Left renal cortex interstitium (tissue), 4 donors: ENCODE measurements around the gene NFATC2. TPM values are rescaled to one million over a fixed set of nuclear protein-coding genes. Genes with fewer than 3 reads are reported as not detected.
"Not testable (repeated sequence)": the region's sequence is repeated elsewhere in the genome, so short reads cannot be mapped to it uniquely, and the experiment has no call there.

Experiments used
- DNase-seq, 4 donors: peaks; one replicate each; pipeline ENCODE4 v3.0.0-alpha.2; 2013; ENCODE audit warnings: low read depth in 4 of 4, low spot score in 2 of 4, missing footprints in 1 of 4
- polyA plus RNA-seq, 4 donors: library from polyadenylated mRNA; unstranded; fragments of 120-200 nt; gene quantifications; one replicate each; pipeline ENCODE4 v1.2.1, GENCODE V29; 2013; ENCODE audit not compliant: insufficient read length in 4 of 4

Gene NFATC2
- polyA plus RNA-seq, 4 donors = 1.4 to 2.2 (median 2.0) TPM

DNA sequence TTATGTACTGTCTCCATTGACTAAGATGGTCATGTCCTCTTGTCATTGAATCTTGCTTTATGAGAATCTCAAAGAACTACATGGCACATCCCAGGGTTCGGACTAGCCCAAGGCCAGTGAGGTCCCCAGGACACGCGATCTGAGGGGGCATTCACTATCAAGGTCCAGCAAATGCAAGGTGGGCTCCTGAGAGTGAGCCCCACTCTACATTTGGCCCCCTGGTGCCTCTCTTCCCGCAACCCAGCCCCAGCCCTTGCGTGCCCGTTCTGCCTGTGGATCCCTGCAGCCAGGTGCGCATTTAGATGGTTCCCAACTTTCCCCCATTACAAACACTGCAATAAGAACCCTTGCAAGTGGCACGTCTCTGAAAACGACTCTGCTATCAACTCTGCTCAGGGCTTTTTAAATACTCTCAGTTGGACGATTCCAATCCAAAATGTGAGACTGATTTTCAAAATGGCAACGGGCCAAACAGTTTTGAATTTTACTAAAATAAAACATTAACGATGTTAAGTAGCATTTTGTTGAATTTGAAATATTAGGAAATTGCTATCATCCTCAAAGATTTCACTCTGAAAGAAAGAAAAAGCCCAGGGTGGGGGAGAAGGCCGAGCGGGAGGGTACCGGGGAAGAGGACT lies 59.6 kb downstream of the NFATC2 start:
- DNase-seq = no peak

GRCh38 chr20:51481341-51481914 lies 61.1 kb downstream of the NFATC2 start:
- no peak for DNase-seq

- DNase-seq = no peak
Measured at GRCh38 chr20:51480507-51481270, 61.8 kb downstream of the NFATC2 start.

- not testable (repeated sequence) for DNase-seq
Measured at GRCh38 chr20:51476106-51476505, 66.4 kb downstream of the NFATC2 start.

- DNase-seq = no peak
Measured at GRCh38 chr20:51473771-51474170, 68.7 kb downstream of the NFATC2 start.

DNA sequence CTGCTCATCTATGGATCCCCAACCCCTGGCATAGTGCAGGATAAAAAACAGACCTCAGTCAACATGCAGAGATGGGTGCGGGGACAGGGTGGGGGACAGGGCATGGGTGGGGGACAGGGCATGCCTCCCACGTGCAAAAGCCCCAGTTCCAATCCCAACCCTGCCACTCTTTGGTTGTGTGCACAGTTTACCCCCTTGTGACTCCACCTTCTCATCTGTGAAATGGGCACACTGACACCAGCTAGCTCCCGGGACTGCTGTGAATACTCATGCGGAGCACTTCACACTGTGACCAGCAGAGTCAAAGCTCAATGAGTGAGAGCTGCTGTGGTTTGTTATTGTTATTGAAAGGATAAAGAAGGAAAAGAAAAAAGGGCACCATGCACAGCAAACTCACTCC lies 69.3 kb downstream of the NFATC2 start:
- DNase-seq = no peak

- no peak for DNase-seq
Measured at GRCh38 chr20:51470907-51471411, 71.6 kb downstream of the NFATC2 start.

DNA sequence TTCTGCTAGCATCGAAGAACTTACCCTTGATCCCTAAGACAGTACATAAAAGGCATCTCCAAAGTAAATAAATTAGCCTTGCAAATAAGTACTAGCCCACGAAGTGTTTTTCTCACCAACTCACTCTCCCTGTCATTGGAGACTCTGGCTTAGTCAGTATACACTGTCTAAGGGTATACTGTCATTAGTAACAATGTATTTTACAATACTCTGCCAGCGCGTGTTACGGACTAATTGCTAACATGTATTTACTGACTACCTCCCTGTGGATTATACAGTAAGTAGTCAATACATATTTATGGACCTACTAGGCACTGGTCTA lies 72.1 kb downstream of the NFATC2 start:
- no peak for DNase-seq

- DNase-seq = no peak
Measured at GRCh38 chr20:51469578-51470498, 72.7 kb downstream of the NFATC2 start.

- no peak for DNase-seq
Measured at GRCh38 chr20:51469046-51469445, 73.5 kb downstream of the NFATC2 start.

DNA sequence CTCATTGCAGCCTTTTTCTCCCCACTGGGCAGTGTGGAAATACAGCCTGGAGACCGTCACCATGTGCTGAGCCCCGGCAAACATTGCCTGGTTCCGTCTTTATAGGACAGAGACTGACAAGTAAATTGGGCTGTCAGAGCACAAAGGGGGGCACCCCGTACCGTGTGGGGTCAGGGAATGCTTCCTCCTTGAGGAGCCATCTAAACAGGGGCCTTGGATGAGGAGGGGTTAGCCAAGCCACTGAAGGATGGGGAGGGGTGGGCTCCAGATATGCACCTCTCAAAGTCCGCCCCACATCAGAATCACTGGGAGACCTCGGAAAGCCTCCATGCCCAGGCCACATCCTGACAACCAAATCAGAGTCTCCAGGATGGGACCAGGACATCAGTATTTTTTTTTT lies 73.9 kb downstream of the NFATC2 start:
- no peak for DNase-seq

- no peak for DNase-seq
Measured at GRCh38 chr20:51467956-51468626, 74.4 kb downstream of the NFATC2 start.

DNA sequence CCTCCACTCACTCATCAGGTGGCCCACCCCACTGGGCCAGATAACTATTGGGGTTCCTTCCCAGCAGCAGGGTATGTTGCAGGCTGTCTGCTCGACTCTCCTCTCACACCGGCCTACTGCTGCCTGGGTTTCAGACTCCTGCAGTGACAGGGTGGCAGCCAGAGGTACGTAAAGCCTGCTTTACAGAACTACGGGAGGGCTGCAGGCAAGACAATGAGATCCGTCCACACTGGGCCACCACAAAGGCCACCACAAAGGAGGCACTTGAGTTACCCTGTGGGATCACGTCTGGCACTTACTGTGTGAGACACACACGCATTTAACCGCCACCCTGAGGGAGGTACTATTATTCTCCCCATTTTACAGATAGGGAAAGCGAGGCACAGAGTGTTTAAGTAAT lies 78.5 kb downstream of the NFATC2 start:
- DNase-seq = no peak

GRCh38 chr20:51463560-51463959 lies 79.0 kb downstream of the NFATC2 start:
- no peak for DNase-seq

- DNase-seq = no peak
Measured at GRCh38 chr20:51462566-51463276, 79.8 kb downstream of the NFATC2 start.

DNA sequence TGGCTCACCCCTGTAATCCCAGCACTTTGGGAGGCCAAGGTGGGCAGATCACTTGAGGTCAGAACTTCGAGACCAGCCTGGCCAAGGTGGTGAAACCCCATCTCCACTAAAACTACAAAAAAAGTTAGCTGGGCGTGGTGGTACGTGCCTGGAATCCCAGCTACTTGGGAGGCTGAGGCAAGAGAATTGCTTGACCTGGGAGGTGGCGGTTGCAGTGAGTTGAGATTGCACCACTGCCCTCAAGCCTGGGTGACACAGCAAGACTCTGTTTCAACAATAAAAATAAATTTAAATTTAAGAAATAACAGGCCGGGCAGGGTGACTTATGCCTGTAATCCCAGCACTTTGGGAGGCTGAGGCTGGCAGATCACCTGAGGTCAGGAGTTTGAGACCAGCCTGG lies 80.7 kb downstream of the NFATC2 start:
- not testable (repeated sequence) for DNase-seq

DNA sequence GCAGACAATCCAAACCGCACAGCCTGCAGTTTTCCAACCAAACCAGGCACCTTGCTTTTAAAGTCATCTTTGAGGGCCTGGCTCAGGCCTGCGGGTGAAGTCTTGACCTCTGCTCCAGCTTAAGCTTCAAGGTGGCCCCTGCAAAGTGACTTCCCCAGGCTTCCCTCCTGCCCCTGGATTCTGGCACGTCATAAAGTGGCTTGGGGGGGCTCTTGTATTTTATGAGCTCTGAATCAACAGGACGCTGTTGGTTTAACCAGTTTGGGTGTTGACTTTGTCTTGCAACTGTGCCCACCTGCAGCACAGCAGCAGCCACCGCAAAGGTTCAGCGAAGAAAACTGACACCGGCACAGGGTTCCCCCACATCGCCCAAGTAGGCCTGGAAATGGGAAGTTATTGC lies 81.2 kb downstream of the NFATC2 start:
- no peak for DNase-seq

GRCh38 chr20:51460569-51461265 lies 81.8 kb downstream of the NFATC2 start:
- no peak for DNase-seq

DNA sequence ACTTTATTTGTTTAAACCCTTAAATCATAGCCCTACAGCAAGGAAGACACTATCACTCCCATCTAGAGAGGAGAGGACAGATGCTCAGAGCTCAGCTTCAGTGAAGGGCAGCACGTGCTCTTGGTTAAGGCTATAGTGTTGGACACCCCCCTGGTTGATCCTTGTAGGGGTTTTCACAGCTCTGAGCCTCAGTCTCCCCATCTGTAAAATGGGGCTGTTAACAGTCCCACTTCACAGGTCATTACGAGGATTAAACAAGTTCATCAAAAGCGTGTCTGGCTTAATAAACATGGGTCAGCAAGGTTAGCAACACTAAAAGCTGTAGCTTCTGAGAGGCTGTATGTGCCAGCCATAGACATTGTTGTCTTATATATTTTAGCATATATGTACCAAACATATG lies 82.4 kb downstream of the NFATC2 start:
- no peak for DNase-seq
